ENCODE measurements around the gene ATP8B3.
A peak's percentile ranks its signal among the peaks of the same experiment; 100 is the strongest.

ATP8B3 gene

GRCh38 chr19:1851654-1852580 lies 39.8 kb upstream of the ATP8B3 start:
- DNase-seq = no peak

- no peak for DNase-seq
Measured at GRCh38 chr19:1850809-1851653, 39.0 kb upstream of the ATP8B3 start.

GRCh38 chr19:1849886-1850398 lies 37.9 kb upstream of the ATP8B3 start:
- DNase-seq = no peak

DNA sequence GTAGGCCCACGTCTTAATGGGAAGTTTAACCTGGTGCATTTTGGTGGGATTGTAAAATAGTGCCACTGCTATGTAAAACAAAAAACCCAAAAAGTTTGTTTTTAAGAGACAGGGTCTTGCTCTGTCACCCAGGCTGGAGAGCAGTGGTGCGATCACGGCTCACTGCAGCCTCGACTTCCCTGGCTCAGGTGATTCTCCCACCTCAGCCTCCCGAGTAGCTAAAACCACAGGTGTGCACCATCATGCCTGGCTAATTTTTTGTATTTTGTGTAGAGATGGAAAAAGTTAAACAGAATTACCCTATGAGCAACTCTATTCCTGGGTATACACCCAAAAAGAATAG lies 37.0 kb upstream of the ATP8B3 start:
- DNase-seq = no peak

- DNase-seq = peak; percentile 93
Measured at GRCh38 chr19:1848399-1849131, 36.5 kb upstream of the ATP8B3 start, which contains the start of gene REXO1. Gene REXO1 (minus strand): TSS chr19:1848483. CDS start chr19:1848358, 125 bp downstream.

- DNase-seq = no peak
Measured at GRCh38 chr19:1847684-1848398, 35.8 kb upstream of the ATP8B3 start.

DNA sequence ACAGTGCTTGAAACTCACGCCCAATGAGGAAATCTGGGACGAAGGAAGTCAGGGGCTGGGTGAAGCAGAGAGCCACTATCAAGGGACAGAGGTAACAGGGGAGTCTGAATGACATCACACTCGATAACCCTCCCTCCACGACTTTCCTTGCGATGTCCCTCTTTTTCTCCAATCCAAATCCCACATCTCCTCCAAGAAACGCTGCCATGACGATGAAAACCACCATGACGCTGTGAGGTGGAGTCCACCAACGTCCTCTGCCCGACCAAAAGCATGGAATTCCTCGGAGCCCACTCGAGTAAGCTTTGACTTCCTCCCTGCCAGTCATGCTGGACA lies 35.2 kb upstream of the ATP8B3 start:
- DNase-seq = no peak

DNA sequence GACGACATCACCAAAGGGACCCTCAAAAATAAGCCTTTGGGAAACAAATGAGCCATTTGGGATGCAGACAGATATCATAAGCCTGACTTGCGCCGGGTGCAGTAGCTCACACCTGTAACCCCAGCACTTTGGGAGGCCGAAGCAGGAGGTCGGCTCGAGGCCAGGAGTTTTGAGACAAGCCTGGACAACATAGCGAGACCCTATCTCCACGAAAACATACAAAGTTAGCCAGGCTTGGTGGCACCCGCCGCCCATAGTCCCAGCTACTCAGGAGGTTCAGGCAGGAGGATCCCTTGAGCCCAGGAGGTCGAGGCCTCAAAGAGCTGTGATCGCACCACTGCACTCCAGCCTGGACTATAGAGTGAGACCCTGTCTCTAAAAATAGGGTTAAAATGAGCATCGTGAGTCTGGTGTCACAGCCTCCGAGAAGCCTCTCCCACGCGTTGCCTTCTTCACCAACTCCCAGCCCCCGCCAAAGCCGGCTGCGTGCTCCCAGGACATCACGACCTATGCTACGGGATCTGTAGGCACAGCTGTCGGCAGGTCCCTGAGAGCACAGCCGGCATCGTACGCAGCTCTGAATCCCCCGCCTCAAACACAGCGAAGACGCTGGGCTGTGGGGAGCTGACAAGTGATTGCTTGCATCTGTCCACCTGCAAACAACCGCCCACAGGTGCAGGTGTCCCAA lies 34.6 kb upstream of the ATP8B3 start:
- no peak for DNase-seq

DNA sequence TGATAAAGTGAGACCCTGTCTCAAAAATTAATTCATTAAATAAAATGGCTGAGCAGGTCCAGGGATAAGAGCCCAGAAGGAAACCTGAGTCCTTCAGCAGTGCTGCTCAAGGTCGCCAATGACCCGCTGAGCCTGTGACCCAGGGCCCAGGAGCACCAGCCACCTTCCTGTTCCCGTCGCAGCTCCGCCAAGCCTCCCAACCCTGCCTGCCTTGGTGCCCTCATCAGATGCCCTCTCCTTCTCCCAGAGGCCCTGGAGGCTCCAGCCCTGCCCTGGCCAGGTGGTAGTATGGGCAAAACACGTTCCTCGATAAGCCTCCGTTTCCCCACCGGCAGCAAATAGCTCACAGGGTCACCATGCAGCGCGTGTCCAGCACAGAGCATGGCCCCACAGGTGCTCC lies 33.6 kb upstream of the ATP8B3 start:
- no peak for DNase-seq

GRCh38 chr19:1845125-1845515 lies 33.0 kb upstream of the ATP8B3 start:
- no peak for DNase-seq

GRCh38 chr19:1844513-1845124 lies 32.5 kb upstream of the ATP8B3 start:
- no peak for DNase-seq

DNA sequence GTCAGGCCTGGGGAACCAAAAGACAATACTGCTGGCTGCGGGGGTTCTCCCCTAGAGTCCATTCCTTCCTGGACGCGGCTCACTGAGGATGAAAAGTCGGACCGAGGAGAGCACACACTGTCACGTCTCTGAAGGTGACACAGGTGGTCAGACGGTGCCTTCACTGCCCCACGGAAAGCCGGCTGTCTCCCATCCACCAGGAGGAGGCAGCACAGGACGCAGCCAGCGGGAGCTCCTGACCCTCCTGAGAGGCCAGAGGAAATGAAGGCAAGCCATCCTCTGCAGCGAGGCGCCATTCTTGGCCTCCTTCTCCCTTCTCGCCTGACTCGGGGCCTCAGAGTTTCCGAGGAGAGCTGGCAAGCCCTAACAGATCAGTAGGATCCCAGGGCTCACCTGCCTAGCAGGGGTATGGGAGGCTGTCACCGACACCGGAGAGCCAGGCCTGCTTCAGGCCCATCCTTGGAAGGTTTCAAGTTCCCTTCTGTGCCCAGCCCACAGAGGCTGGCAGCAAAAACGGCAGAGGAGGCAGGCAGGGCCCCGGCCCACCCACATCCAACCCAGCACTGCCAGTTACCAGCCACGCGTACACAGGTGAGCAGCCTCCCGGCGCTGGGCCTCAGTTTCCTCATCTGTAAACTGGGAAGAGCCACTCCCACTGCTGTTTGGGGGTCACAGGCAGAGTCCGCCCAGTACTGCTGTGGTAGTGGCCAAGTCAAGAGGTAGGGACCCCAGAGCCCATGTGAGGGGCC lies 31.7 kb upstream of the ATP8B3 start:
- DNase-seq = no peak

- DNase-seq = no peak
Measured at GRCh38 chr19:1843116-1843515, 31.0 kb upstream of the ATP8B3 start.

- DNase-seq = no peak
Measured at GRCh38 chr19:1841209-1841924, 29.3 kb upstream of the ATP8B3 start.

DNA sequence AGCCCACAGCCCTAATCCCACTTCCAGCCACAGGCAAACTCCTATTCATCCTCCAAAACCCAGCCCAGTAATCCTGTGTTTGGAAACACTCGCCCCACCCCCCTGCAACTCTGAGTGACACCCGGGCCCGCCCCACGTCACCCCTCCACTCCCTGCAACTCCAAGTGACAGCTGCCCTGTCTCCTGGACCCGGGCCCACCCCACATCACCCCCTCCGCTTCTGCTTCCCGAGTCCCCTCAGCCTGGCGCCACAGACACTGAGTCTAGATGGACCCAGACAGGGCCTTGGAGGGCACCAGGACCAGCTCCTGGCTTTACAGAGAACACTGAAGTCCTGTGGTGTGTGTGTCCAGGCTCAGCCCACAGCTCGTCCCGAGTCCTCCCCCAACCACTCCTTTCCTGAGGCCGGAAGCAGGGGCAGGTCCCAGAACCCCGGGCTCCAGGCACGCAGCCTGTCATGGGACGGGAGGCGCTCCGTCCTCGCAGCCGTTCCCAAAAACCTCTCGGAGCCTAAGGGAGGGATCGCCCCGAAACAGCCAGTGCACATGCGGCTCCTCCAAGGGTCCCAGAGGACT lies 28.6 kb upstream of the ATP8B3 start:
- DNase-seq = no peak

DNA sequence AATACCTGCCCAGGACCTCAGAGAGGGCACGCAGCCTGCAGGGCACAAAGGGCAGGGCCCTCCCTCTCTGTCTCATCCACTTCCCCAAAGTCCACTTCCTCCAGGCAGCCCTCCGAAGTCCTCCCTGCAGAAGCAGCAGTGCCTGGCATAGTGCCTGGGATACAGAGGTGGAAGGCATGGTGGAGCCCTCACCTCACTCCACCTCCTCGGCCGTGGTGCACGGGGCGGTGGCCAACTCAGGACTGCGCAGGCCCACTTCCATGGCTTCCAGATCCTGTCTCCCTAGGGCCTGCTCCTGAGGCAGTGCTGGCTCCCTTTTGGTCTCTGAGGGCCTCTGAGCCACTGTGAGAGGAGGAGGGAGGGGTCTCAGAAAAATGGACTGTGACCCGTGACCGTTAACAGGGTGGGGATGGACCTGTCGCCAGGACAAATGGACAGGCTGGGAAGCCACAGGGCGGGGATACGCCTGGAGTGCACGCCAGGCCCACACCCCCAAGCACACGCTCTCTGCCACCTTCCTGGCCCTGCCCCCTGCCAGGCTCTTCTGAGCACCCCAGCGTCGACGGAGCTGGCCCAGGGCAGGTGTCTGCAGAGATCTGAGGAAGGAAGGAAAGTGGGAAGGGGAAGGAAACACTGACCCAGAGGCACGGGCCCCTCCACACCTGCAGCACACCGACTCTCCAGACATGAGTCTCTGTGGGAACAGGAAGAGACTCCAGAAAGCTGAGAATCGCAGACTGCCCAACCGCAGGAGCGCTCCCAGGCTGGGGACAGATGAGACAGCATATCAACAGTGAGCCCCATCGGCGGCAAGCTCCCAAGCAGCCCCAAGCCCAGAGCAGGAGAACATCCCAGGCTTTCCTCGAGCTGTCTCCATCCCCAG lies 27.8 kb upstream of the ATP8B3 start:
- DNase-seq = no peak

GRCh38 chr19:1837625-1838105 lies 25.6 kb upstream of the ATP8B3 start:
- DNase-seq = no peak

GRCh38 chr19:1837222-1837565 lies 25.1 kb upstream of the ATP8B3 start:
- no peak for DNase-seq

Measured in kidney glomerular epithelial cell (primary cell).